ENCODE results near the gene SDCCAG8. TPM values are rescaled to one million over a fixed set of nuclear protein-coding genes. Genes with fewer than 3 reads are reported as not detected.

Gene SDCCAG8
- total and polyA plus RNA-seq, 2 donors: 35.6 to 44.2 TPM

DNA sequence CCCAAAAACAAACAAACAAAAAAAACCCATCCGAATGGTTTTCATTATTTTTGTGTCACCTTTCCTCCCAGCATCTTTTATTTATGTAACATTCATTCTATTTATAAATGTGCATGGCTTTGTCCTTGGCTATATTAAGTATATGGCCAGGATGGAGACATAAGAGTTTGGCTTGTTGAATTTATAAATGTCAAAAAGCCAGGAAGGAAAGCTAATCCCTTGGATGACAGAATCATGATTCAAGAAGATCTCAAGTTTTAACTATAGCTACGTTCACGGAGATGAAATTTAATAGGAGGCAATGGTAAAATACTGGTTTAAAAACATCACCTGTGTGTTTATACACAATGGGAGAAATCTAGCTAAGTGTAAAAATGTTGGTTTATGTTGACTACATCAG, 5.7 kb upstream of the SDCCAG8 start:
- no peaks in the 10 kb centered on the region for H3K9me3 ChIP-seq (ENCODE audit: control insufficient read depth in 2 of 2, insufficient read depth in 1 of 2, low read length in 1 of 2)
- H3K27ac ChIP-seq (ENCODE audit: low read depth in 1 of 2, low read length in 1 of 2): no peak overlapping the region
- 97% methylated on average over 3 of the region's 3 CpGs for WGBS
- H3K4me3 ChIP-seq (ENCODE audit: low read length in 2 of 2): no peak overlapping the region
- H3K4me1 ChIP-seq (ENCODE audit: control insufficient read depth in 2 of 2, insufficient read depth in 2 of 2, low read length in 2 of 2): peaks cover 2 to 4% of the 10 kb centered on the region in 2 donors
- no peaks in the 10 kb centered on the region for H3K27me3 ChIP-seq (ENCODE audit: control insufficient read depth in 2 of 2, insufficient read depth in 1 of 2, low read length in 1 of 2)
- H3K36me3 ChIP-seq (ENCODE audit: control insufficient read depth in 2 of 2, insufficient read depth in 2 of 2, low read length in 1 of 2): no peaks in the 10 kb centered on the region
- no peak for DNase-seq (ENCODE audit: low read depth in 6 of 9, low spot score in 9 of 9)

DNA sequence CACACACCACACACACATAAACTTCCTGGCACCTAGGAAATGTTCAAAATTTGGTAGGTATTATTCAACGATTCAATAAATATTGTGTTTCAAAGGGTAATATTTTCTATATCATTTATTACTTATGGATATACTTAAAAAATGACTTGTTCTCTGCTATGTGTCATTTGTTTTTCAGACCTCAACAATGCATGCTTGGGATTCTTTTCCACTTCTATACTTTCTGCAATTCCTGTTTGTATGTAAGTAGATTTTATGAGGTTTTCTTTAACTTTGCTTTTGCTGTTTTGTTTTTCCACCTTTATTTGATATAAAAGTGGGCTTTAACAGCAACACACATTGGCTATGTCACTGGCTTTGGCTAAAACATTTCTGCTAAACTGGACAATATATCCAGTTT, 4.3 kb upstream of the SDCCAG8 start:
- no peaks in the 10 kb centered on the region for H3K36me3 ChIP-seq (ENCODE audit: control insufficient read depth in 2 of 2, insufficient read depth in 2 of 2, low read length in 1 of 2)
- WGBS: 100% methylated on average over 1 of the region's 1 CpG
- H3K4me3 ChIP-seq (ENCODE audit: low read length in 2 of 2): no peak overlapping the region
- H3K9me3 ChIP-seq (ENCODE audit: control insufficient read depth in 2 of 2, insufficient read depth in 1 of 2, low read length in 1 of 2): no peaks in the 10 kb centered on the region
- DNase-seq (ENCODE audit: low read depth in 6 of 9, low spot score in 9 of 9): no peak
- no peak overlapping the region for H3K27ac ChIP-seq (ENCODE audit: low read depth in 1 of 2, low read length in 1 of 2)
- H3K27me3 ChIP-seq (ENCODE audit: control insufficient read depth in 2 of 2, insufficient read depth in 1 of 2, low read length in 1 of 2): no peaks in the 10 kb centered on the region
- H3K4me1 ChIP-seq (ENCODE audit: control insufficient read depth in 2 of 2, insufficient read depth in 2 of 2, low read length in 2 of 2): peaks cover 6 to 8% of the 10 kb centered on the region in 2 donors

DNA sequence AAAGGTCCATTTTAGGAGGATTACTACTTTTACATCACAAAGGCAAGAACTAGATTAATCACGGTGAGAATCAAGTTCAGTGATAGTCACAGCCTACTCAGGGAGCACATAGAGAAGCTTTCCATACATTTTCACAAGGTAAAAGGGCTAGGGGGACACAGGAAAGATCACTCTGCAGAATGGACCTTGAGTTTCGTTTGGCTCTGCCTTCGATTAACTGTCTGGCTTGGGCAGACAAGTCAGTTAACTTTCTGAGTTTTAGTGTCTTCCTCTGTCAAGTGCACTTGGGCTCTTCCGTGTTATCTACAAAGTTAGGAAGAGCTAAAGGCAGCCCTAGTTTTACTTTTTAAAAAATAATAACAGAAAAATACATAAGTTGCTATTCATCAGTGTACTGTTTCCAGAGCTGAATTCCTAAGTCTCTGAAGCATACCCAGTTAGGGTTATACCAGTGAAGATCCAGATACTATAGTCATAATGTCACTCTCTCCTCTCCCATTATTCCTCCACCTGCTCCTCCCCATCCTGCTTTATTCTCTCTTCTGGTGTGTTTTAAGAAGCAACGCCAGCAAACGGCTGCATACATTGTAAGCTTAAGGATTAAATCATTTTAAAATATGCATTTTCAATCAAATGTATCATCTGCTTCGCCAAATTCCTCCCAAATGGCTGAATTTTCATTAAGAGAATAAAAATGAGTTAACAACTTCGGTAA, 2.5 kb upstream of the SDCCAG8 start:
- H3K9me3 ChIP-seq (ENCODE audit: control insufficient read depth in 2 of 2, insufficient read depth in 1 of 2, low read length in 1 of 2): no peaks in the 10 kb centered on the region
- DNase-seq (ENCODE audit: low read depth in 6 of 9, low spot score in 9 of 9): peak in 2 of 9 donors; percentile 18 to 39
- H3K27ac ChIP-seq (ENCODE audit: low read depth in 1 of 2, low read length in 1 of 2): peak overlapping the region; percentile 70 to 92
- peaks cover 7 to 9% of the 10 kb centered on the region in 2 donors for H3K4me1 ChIP-seq (ENCODE audit: control insufficient read depth in 2 of 2, insufficient read depth in 2 of 2, low read length in 2 of 2)
- H3K27me3 ChIP-seq (ENCODE audit: control insufficient read depth in 2 of 2, insufficient read depth in 1 of 2, low read length in 1 of 2): no peaks in the 10 kb centered on the region
- WGBS: 10% methylated on average over 8 of the region's 8 CpGs
- peak overlapping the region; percentile 79 to 82 for H3K4me3 ChIP-seq (ENCODE audit: low read length in 2 of 2)
- H3K36me3 ChIP-seq (ENCODE audit: control insufficient read depth in 2 of 2, insufficient read depth in 2 of 2, low read length in 1 of 2): no peaks in the 10 kb centered on the region

DNA sequence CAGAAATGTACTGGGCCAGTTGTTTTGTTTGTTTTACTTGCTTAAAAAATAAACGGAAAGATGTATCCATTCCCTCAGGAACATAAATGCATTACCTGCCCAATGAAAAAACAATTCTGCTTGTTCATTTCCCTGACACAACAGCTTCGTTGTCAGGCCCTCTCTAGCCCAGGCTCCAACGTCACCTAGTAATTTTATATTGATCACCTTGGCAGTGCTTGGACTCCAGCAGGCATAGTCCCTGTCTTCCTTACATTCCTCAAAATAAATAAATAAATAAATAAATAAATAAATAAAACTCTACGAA, 2.0 kb upstream of the SDCCAG8 start:
- H3K9me3 ChIP-seq (ENCODE audit: control insufficient read depth in 2 of 2, insufficient read depth in 1 of 2, low read length in 1 of 2): no peaks in the 10 kb centered on the region
- WGBS: 1% methylated on average over 4 of the region's 4 CpGs
- peaks cover 7 to 9% of the 10 kb centered on the region in 2 donors for H3K4me1 ChIP-seq (ENCODE audit: control insufficient read depth in 2 of 2, insufficient read depth in 2 of 2, low read length in 2 of 2)
- H3K27ac ChIP-seq (ENCODE audit: low read depth in 1 of 2, low read length in 1 of 2): peak overlapping the region; percentile 58 to 92
- peak overlapping the region; percentile 79 to 82 for H3K4me3 ChIP-seq (ENCODE audit: low read length in 2 of 2)
- DNase-seq (ENCODE audit: low read depth in 6 of 9, low spot score in 9 of 9): peak in 1 of 9 donors; percentile 32
- H3K36me3 ChIP-seq (ENCODE audit: control insufficient read depth in 2 of 2, insufficient read depth in 2 of 2, low read length in 1 of 2): no peaks in the 10 kb centered on the region
- no peaks in the 10 kb centered on the region for H3K27me3 ChIP-seq (ENCODE audit: control insufficient read depth in 2 of 2, insufficient read depth in 1 of 2, low read length in 1 of 2)

DNA sequence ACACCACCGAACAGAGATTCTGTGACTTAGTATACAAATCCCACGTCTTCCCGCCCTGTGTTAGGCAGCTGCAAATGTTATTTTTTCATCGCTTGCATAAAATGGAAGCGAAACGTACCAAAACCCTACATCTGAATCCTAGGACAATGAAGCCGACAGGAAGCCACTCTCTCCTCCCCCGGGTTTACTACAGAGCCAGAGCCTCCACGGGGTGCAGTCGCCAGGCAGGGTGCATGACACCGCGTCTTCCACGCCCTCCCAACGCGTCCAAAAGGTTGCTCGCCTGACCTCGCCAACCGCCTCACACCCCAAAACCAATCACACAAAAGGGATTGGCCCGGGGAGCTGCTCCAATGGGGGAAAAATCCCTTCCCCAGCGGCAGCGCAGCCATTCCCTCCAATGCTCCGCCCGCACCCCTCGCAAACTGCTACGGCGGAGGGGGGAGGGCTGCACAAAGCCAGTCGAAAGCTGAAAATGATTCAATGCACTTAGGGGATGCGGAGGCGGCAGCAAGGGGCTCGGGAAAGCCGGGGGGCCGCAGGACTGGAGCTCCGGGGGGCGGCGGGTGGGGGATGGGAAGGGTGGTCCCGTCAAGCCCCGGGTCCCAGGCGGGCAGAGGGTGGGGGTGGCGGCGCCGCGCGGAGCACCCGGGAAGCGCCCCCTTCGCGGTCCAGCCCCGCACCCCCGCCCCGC, 1.5 kb upstream of the SDCCAG8 start:
- Histone ChIP-seq H3K27me3 (ENCODE audit: control insufficient read depth in 2 of 2, insufficient read depth in 1 of 2, low read length in 1 of 2) (no peaks in the 10 kb centered on the region), H3K4me1 (ENCODE audit: control insufficient read depth in 2 of 2, insufficient read depth in 2 of 2, low read length in 2 of 2) (peaks cover 7 to 9% of the 10 kb centered on the region in 2 donors), H3K36me3 (ENCODE audit: control insufficient read depth in 2 of 2, insufficient read depth in 2 of 2, low read length in 1 of 2) (no peaks in the 10 kb centered on the region), H3K27ac (ENCODE audit: low read depth in 1 of 2, low read length in 1 of 2) (peak overlapping the region; percentile 96 to 99), H3K9me3 (ENCODE audit: control insufficient read depth in 2 of 2, insufficient read depth in 1 of 2, low read length in 1 of 2) (no peaks in the 10 kb centered on the region), H3K4me3 (ENCODE audit: low read length in 2 of 2) (peak overlapping the region; percentile 79 to 82)
- DNase-seq (ENCODE audit: low read depth in 6 of 9, low spot score in 9 of 9): peak in 8 of 9 donors; percentile 48 to 79 (median 53)
- under 1% methylated on average over 50 of the region's 50 CpGs for WGBS

DNA sequence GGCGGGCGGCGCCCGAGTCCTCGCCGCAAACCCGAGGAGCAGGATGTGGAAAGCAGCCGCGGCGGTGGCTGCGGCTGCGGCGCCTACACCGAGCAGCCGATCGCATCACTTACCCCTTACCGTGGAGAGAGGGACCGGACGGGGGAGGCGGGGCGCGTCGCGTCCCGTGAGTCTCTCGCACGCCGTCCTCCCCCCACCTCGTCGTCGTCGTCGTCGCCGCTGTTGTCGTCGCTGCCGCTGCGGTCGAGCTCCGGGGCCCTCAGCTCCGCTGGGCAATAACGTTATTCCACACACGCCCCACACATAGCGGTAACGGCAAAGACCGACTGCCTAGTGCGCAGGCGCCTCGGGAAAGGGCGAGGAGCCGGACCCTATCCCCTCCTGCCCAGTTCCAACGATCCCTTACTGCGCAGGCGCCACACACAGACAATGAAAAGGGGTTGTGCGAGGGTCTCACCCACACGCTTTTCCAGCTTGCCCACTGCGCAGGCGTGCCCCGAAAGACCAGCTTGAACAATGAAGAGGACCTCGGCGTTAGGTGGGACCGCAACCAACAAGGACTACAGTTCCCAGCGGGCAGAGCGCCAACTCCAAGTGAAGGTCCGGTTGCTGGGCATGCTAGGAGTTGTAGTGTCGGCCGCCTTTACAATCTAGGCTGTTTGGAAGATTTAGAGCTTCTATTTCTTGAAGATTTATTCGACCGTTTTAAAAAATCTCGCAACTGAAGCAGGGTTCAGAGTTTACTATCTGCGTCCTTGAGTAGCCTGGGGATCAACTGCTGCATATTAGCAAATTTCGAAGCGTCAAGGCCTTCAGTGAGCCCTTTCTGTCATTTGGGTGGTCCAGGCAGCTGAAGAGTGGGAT, 682 bp upstream of the SDCCAG8 start, which contains the start of gene CEP170:
Gene CEP170 (minus strand): TSS at position 355 of the 864 bp plus-strand sequence. CDS start 30,001 bp downstream, outside the sequence.
- DNase-seq (ENCODE audit: low read depth in 6 of 9, low spot score in 9 of 9): peak; percentile 91 to 98 (median 95)
- no peaks in the 10 kb centered on the region for H3K9me3 ChIP-seq (ENCODE audit: control insufficient read depth in 2 of 2, insufficient read depth in 1 of 2, low read length in 1 of 2)
- H3K27me3 ChIP-seq (ENCODE audit: control insufficient read depth in 2 of 2, insufficient read depth in 1 of 2, low read length in 1 of 2): no peaks in the 10 kb centered on the region
- under 1% methylated on average over 74 of the region's 74 CpGs for WGBS
- H3K4me1 ChIP-seq (ENCODE audit: control insufficient read depth in 2 of 2, insufficient read depth in 2 of 2, low read length in 2 of 2): peaks cover 7 to 9% of the 10 kb centered on the region in 2 donors
- peak within 1 kb of the TSS; percentile 79 to 82 for H3K4me3 ChIP-seq (ENCODE audit: low read length in 2 of 2)
- H3K36me3 ChIP-seq (ENCODE audit: control insufficient read depth in 2 of 2, insufficient read depth in 2 of 2, low read length in 1 of 2): no peaks in the 10 kb centered on the region
- peak within 1 kb of the TSS; percentile 96 to 99 for H3K27ac ChIP-seq (ENCODE audit: low read depth in 1 of 2, low read length in 1 of 2)

DNA sequence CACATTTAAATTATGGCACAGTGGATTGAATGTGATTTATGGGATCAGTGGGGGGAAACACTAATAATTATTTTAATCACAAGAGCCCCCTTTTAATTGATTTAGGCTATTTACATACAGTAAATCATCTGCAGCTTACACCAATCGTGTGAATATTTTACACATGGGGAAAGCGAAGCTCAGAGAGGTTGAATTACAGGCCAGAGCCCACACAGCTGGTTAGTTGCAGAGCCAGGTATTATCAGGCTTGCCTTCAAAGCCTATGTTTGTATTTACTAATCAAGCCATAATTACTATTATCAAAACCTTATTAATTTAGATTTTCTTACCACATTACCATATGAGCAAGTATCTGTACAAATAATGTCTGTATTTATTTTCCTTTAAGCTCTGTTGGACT, 749 bp downstream of the SDCCAG8 start:
- H3K36me3 ChIP-seq (ENCODE audit: control insufficient read depth in 2 of 2, insufficient read depth in 2 of 2, low read length in 1 of 2): no peaks in the 10 kb centered on the region
- WGBS: 40% methylated on average over 2 of the region's 2 CpGs
- H3K27ac ChIP-seq (ENCODE audit: low read depth in 1 of 2, low read length in 1 of 2): peak overlapping the region in 1 of 2 donors; percentile 99
- H3K4me1 ChIP-seq (ENCODE audit: control insufficient read depth in 2 of 2, insufficient read depth in 2 of 2, low read length in 2 of 2): peaks cover 7 to 9% of the 10 kb centered on the region in 2 donors
- H3K27me3 ChIP-seq (ENCODE audit: control insufficient read depth in 2 of 2, insufficient read depth in 1 of 2, low read length in 1 of 2): no peaks in the 10 kb centered on the region
- H3K9me3 ChIP-seq (ENCODE audit: control insufficient read depth in 2 of 2, insufficient read depth in 1 of 2, low read length in 1 of 2): no peaks in the 10 kb centered on the region
- no peak for DNase-seq (ENCODE audit: low read depth in 6 of 9, low spot score in 9 of 9)
- H3K4me3 ChIP-seq (ENCODE audit: low read length in 2 of 2): peak overlapping the region; percentile 79 to 82

DNA sequence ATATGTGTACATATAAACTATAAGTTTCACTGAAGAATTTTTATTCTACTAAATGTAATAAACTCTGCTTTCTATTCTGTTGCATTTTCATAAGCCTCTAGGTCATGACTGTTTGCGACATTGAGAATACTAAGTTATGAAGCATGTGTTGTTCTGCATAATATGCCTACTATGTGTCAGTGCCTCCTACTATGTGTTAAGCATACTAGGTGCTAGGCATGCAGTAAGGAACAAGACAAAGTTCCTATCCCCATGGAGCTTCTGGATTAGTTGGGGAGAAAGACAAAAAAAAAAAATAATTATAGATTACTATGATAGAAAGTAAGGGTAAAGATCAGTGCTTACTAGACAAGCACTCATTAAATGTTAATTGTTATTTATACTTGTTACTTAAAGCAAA, 1.3 kb downstream of the SDCCAG8 start:
- WGBS: 100% methylated on average over 1 of the region's 1 CpG
- no peak overlapping the region for H3K4me3 ChIP-seq (ENCODE audit: low read length in 2 of 2)
- H3K27me3 ChIP-seq (ENCODE audit: control insufficient read depth in 2 of 2, insufficient read depth in 1 of 2, low read length in 1 of 2): no peaks in the 10 kb centered on the region
- H3K4me1 ChIP-seq (ENCODE audit: control insufficient read depth in 2 of 2, insufficient read depth in 2 of 2, low read length in 2 of 2): peaks cover 7 to 9% of the 10 kb centered on the region in 2 donors
- DNase-seq (ENCODE audit: low read depth in 6 of 9, low spot score in 9 of 9): no peak
- no peaks in the 10 kb centered on the region for H3K9me3 ChIP-seq (ENCODE audit: control insufficient read depth in 2 of 2, insufficient read depth in 1 of 2, low read length in 1 of 2)
- no peak overlapping the region for H3K27ac ChIP-seq (ENCODE audit: low read depth in 1 of 2, low read length in 1 of 2)
- no peaks in the 10 kb centered on the region for H3K36me3 ChIP-seq (ENCODE audit: control insufficient read depth in 2 of 2, insufficient read depth in 2 of 2, low read length in 1 of 2)
